ENCODE data around the gene LHFPL6.

The LHFPL6 gene

GRCh38 chr13:39379118-39379517 lies 223.9 kb downstream of the LHFPL6 start:
- H3K4me3 ChIP-seq (ENCODE audit: low read depth, low read length): no peak overlapping the region
- no peak for TF ChIP-seq POLR2A (IDR thresholded peaks at IDR 0.05; ENCODE audit: extremely low read depth, insufficient read length)
- TF ChIP-seq, protein P1, sequence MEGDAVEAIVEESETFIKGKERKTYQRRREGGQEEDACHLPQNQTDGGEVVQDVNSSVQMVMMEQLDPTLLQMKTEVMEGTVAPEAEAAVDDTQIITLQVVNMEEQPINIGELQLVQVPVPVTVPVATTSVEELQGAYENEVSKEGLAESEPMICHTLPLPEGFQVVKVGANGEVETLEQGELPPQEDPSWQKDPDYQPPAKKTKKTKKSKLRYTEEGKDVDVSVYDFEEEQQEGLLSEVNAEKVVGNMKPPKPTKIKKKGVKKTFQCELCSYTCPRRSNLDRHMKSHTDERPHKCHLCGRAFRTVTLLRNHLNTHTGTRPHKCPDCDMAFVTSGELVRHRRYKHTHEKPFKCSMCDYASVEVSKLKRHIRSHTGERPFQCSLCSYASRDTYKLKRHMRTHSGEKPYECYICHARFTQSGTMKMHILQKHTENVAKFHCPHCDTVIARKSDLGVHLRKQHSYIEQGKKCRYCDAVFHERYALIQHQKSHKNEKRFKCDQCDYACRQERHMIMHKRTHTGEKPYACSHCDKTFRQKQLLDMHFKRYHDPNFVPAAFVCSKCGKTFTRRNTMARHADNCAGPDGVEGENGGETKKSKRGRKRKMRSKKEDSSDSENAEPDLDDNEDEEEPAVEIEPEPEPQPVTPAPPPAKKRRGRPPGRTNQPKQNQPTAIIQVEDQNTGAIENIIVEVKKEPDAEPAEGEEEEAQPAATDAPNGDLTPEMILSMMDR (IDR thresholded peaks at IDR 0.05; ENCODE audit: low read depth, low read length): no peak
- TF ChIP-seq MYC (IDR thresholded peaks at IDR 0.05; ENCODE audit: low read depth, low read length): no peak
- TF ChIP-seq, protein P2, sequence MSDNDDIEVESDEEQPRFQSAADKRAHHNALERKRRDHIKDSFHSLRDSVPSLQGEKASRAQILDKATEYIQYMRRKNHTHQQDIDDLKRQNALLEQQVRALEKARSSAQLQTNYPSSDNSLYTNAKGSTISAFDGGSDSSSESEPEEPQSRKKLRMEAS (IDR thresholded peaks at IDR 0.05; ENCODE audit: low read depth, low read length): no peak
- DNase-seq (ENCODE audit: low read depth): no peak

- H3K4me3 ChIP-seq (ENCODE audit: low read depth, low read length): no peak overlapping the region
- DNase-seq (ENCODE audit: low read depth): no peak
- TF ChIP-seq POLR2A (IDR thresholded peaks at IDR 0.05; ENCODE audit: extremely low read depth, insufficient read length): no peak
- no peak for TF ChIP-seq MYC (IDR thresholded peaks at IDR 0.05; ENCODE audit: low read depth, low read length)
- TF ChIP-seq, protein P2 (IDR thresholded peaks at IDR 0.05; ENCODE audit: low read depth, low read length): no peak
- TF ChIP-seq, protein P1 (IDR thresholded peaks at IDR 0.05; ENCODE audit: low read depth, low read length): no peak
Observed at GRCh38 chr13:39378306-39378705, 224.7 kb downstream of the LHFPL6 start.

DNA sequence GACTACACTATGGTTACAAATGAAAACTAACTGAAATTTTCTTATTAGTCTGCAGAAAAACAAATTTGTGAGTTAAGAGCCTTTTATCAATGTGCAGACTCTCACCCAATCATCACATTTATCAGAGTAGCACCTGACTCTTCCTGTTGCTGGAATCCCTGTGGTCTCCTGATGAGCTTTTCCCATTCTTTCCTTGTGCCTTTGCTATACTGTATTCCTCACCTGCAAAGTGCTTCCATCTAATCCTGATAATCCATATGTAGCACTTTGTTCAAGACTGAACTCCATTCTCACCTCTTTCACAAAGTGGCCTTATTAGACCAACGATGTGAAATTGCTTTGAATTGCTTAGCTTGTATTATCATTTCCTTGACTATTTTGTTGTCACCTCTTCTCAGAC lies 225.3 kb downstream of the LHFPL6 start:
- DNase-seq (ENCODE audit: low read depth): no peak
- no peak overlapping the region for H3K4me3 ChIP-seq (ENCODE audit: low read depth, low read length)
- TF ChIP-seq, protein P2 (IDR thresholded peaks at IDR 0.05; ENCODE audit: low read depth, low read length): no peak

DNA sequence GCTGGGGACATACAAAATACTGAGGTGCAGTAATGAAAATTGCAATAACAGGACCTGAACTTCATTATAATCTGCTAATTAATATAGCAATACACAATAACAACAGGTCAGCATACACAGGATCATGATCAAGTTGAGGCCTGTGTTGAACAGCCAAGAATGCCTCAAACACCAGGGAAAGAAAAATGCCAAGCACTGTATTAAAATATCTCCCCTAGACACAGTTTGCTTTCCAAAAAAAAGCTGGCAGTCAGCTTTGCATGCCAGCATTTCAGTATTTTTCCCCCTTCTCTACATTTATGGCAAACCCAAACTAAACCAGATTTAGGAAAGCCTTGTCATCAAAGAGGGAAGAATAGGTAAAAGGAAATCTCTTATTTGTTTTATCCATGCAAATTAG lies 226.9 kb downstream of the LHFPL6 start:
- TF ChIP-seq POLR2A (IDR thresholded peaks at IDR 0.05; ENCODE audit: extremely low read depth, insufficient read length) (no peak), MYC (IDR thresholded peaks at IDR 0.05; ENCODE audit: low read depth, low read length) (no peak)
- TF ChIP-seq, protein P1 (IDR thresholded peaks at IDR 0.05; ENCODE audit: low read depth, low read length): no peak
- H3K4me3 ChIP-seq (ENCODE audit: low read depth, low read length): no peak overlapping the region
- DNase-seq (ENCODE audit: low read depth): no peak

- H3K4me3 ChIP-seq (ENCODE audit: low read depth, low read length): no peak overlapping the region
- no peak for DNase-seq (ENCODE audit: low read depth)
- TF ChIP-seq, protein P2 (IDR thresholded peaks at IDR 0.05; ENCODE audit: low read depth, low read length): no peak
- no peak for TF ChIP-seq POLR2A (IDR thresholded peaks at IDR 0.05; ENCODE audit: extremely low read depth, insufficient read length)
- TF ChIP-seq, protein P1 (IDR thresholded peaks at IDR 0.05; ENCODE audit: low read depth, low read length): no peak
- no peak for TF ChIP-seq MYC (IDR thresholded peaks at IDR 0.05; ENCODE audit: low read depth, low read length)
Observed at GRCh38 chr13:39375601-39376000, 227.4 kb downstream of the LHFPL6 start.

- TF ChIP-seq, protein P1 (IDR thresholded peaks at IDR 0.05; ENCODE audit: low read depth, low read length): no peak
- no peak for TF ChIP-seq MYC (IDR thresholded peaks at IDR 0.05; ENCODE audit: low read depth, low read length)
- no peak for DNase-seq (ENCODE audit: low read depth)
- H3K4me3 ChIP-seq (ENCODE audit: low read depth, low read length): no peak overlapping the region
Observed at GRCh38 chr13:39374741-39375189, 228.2 kb downstream of the LHFPL6 start.
